BE2C (cell line): Measurements from ENCODE around the gene PRKCH.

Source experiments
- DNase-seq: peaks from one replicate; pipeline ENCODE4 v3.0.0-alpha.2; 2020
- H3K27me3 ChIP-seq: fragments of 250-450 bp; sonication (Bioruptor Pico); 2 replicates; pipeline ENCODE4 v1.5.1; 2020; ENCODE audit warnings: mild to moderate bottlenecking
- H3K36me3 ChIP-seq: fragments of 250-450 bp; sonication (Bioruptor Pico); 2 replicates; pipeline ENCODE4 v1.5.1; 2020; ENCODE audit warnings: mild to moderate bottlenecking
- H3K4me1 ChIP-seq: fragments of 250-450 bp; sonication (Bioruptor Pico); 2 replicates; pipeline ENCODE4 v1.5.1; 2020
- H3K4me3 ChIP-seq: 2 replicates; pipeline ENCODE4 v1.5.1; 2011; ENCODE audit warnings: low read depth, low read length
- H3K9me3 ChIP-seq: fragments of 250-450 bp; sonication (Bioruptor Pico); 2 replicates; pipeline ENCODE4 v1.5.1; 2020
- CTCF ChIP-seq: IDR thresholded peaks from 2 replicates; pipeline ENCODE4 v1.5.1; 2012; ENCODE audit warnings: mild to moderate bottlenecking, low read depth, low read length

PRKCH gene

GRCh38 chr14:61323970-61324369 is 2.6 kb downstream of the PRKCH start:
- TF ChIP-seq CTCF = no peak
- no peaks in the 10 kb centered on the region for H3K9me3 ChIP-seq
- no peak for DNase-seq
- H3K4me1 ChIP-seq = no peaks in the 10 kb centered on the region
- H3K27me3 ChIP-seq = peaks cover 52% of the 10 kb centered on the region
- no peak overlapping the region for H3K4me3 ChIP-seq
- H3K36me3 ChIP-seq = no peaks in the 10 kb centered on the region

- TF ChIP-seq CTCF = no peak
- Histone ChIP-seq H3K36me3 (no peaks in the 10 kb centered on the region), H3K4me3 (no peak overlapping the region), H3K9me3 (no peaks in the 10 kb centered on the region), H3K4me1 (no peaks in the 10 kb centered on the region), H3K27me3 (peaks cover 43% of the 10 kb centered on the region)
- DNase-seq = no peak
These were observed 3.8 kb downstream of the PRKCH start for GRCh38 chr14:61325166-61325565.

GRCh38 chr14:61326146-61326545 is 4.8 kb downstream of the PRKCH start:
- no peak for DNase-seq
- no peak for TF ChIP-seq CTCF

GRCh38 chr14:61326847-61327246 is 5.5 kb downstream of the PRKCH start:
- H3K4me3 ChIP-seq = no peak overlapping the region
- no peaks in the 10 kb centered on the region for H3K36me3 ChIP-seq
- H3K4me1 ChIP-seq = no peaks in the 10 kb centered on the region
- no peaks in the 10 kb centered on the region for H3K9me3 ChIP-seq
- peaks cover 31% of the 10 kb centered on the region for H3K27me3 ChIP-seq
- no peak for TF ChIP-seq CTCF
- DNase-seq = no peak

More at GRCh38 chr14:61326146-61326545, 4.8 kb downstream of the PRKCH start:
- Histone ChIP-seq H3K4me3 (no peak overlapping the region), H3K9me3 (no peaks in the 10 kb centered on the region), H3K36me3 (no peaks in the 10 kb centered on the region), H3K27me3 (peaks cover 37% of the 10 kb centered on the region), H3K4me1 (no peaks in the 10 kb centered on the region)

DNA sequence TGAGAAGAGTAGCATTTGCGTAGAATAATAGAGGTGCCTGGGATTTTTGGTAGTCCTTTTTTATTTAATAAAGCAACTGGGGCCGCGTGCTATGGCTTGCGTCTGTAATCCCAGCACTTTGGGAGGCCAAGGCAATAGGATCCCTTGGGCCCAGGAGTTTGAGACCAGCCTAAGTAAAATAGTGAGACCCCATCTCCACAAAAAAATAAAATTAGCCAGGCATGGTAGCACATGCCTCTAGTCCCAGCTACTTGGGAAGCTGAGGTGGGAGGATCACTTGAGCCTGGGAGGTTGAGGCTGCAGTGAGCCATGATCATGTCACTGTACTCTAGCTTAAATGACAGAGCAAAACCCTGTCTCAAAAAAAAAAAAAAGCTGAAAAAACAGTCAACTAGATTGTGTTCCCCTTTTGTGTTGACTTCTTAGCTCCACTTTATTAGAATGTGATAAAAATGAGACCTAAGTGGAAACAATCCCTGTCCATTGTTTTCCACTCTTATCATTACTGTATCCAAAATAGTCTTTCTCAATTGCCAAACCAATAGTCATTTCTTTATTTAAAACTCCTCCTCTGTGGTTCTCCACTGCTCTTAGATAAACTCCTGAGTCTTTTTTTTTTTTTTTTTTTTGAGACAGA is 7.4 kb downstream of the PRKCH start:
- no peaks in the 10 kb centered on the region for H3K9me3 ChIP-seq

More for the DNA sequence above, 7.4 kb downstream of the PRKCH start:
- no peak for DNase-seq
- no peak overlapping the region for H3K4me3 ChIP-seq
- H3K36me3 ChIP-seq = no peaks in the 10 kb centered on the region
- no peaks in the 10 kb centered on the region for H3K4me1 ChIP-seq
- TF ChIP-seq CTCF = no peak
- peaks cover 20% of the 10 kb centered on the region for H3K27me3 ChIP-seq
